ENCODE data around the gene UGT1A1.

DNA sequence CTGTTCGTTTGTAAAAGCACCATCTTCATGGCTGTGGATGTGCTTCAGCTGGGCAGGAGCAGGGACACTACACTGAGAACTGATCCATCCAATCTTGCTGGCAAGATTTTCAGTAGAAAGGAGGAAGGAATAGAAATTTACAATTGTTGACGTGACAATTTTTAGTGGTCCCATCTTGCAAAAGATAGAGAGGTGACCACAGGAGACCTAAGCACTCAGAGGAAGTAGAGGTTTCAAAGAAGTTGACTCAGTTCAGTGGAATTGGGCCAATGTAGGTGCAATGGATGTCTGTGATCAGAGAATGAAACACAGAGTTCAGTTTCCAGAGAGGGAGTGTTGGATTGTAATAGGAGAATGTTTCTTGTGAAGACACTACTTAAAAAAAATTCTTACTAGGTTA, 45.9 kb upstream of the UGT1A1 start:
- TF ChIP-seq, protein P1, sequence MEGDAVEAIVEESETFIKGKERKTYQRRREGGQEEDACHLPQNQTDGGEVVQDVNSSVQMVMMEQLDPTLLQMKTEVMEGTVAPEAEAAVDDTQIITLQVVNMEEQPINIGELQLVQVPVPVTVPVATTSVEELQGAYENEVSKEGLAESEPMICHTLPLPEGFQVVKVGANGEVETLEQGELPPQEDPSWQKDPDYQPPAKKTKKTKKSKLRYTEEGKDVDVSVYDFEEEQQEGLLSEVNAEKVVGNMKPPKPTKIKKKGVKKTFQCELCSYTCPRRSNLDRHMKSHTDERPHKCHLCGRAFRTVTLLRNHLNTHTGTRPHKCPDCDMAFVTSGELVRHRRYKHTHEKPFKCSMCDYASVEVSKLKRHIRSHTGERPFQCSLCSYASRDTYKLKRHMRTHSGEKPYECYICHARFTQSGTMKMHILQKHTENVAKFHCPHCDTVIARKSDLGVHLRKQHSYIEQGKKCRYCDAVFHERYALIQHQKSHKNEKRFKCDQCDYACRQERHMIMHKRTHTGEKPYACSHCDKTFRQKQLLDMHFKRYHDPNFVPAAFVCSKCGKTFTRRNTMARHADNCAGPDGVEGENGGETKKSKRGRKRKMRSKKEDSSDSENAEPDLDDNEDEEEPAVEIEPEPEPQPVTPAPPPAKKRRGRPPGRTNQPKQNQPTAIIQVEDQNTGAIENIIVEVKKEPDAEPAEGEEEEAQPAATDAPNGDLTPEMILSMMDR (IDR thresholded peaks at IDR 0.05), result no peak
- no peak for TF ChIP-seq POLR2A (IDR thresholded peaks at IDR 0.05)

Data from adrenal gland (tissue), 5 donors.